ENCODE data around the gene OXNAD1.

DNA sequence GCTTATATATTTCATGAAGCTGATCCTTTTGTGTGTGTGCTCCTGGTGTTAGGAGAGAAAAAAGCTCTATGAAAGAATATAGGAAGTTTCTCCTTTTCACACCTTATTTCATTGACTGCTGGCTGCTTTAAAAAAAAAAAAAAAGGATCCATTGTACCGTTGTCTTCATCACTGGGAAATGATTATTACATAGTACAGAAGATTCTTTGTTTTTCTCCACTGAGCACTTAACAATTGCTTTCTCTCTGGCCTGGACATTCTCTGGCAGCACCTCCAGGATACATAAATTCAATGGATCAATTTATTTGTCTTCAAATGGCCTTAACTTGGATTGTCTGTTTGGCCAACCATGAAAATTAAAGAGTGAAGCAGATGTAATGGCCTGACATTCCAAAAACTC is 37.4 kb upstream of the OXNAD1 start:
- TF ChIP-seq, protein P1, sequence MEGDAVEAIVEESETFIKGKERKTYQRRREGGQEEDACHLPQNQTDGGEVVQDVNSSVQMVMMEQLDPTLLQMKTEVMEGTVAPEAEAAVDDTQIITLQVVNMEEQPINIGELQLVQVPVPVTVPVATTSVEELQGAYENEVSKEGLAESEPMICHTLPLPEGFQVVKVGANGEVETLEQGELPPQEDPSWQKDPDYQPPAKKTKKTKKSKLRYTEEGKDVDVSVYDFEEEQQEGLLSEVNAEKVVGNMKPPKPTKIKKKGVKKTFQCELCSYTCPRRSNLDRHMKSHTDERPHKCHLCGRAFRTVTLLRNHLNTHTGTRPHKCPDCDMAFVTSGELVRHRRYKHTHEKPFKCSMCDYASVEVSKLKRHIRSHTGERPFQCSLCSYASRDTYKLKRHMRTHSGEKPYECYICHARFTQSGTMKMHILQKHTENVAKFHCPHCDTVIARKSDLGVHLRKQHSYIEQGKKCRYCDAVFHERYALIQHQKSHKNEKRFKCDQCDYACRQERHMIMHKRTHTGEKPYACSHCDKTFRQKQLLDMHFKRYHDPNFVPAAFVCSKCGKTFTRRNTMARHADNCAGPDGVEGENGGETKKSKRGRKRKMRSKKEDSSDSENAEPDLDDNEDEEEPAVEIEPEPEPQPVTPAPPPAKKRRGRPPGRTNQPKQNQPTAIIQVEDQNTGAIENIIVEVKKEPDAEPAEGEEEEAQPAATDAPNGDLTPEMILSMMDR (IDR thresholded peaks at IDR 0.05), result no peak
- TF ChIP-seq POLR2AphosphoS5 (IDR thresholded peaks at IDR 0.05) (no peak), POLR2A (IDR thresholded peaks at IDR 0.05) (no peak)
